HG03175 (cell line): ENCODE measurements around the gene DLK2.
A peak's percentile ranks its signal among the peaks of the same experiment; 100 is the strongest.
"Not testable (repeated sequence)": the region's sequence is repeated elsewhere in the genome, so short reads cannot be mapped to it uniquely, and the experiment has no call there.

ENCODE experiments used
- ATAC-seq: cut with Tn5 transposase; IDR thresholded peaks from one replicate; pipeline ENCODE4 v1.9.1; 2021; ENCODE audit warnings: mild to moderate bottlenecking, moderate library complexity; ENCODE audit not compliant: unreplicated experiment

The DLK2 gene

DNA sequence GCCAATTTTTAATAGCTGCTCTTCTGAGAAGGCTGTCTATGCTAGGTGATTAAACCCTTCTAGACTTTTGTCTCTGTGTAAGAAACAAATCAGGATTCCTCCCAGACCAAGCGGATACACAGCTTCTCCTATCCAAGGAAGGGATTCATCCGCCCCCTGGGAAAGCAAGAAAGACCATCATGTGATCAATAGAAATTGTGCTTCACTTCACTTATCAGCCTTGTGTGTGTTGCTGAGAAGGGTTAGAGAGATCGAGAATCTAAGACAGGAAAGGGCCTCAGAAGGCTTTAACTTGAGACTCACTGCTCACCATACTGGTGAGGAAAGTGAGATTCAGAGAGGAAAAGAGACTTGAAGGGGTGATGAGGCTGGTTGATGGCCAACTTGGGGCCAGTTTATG is 26.5 kb downstream of the DLK2 start:
- ATAC-seq: no peak

DNA sequence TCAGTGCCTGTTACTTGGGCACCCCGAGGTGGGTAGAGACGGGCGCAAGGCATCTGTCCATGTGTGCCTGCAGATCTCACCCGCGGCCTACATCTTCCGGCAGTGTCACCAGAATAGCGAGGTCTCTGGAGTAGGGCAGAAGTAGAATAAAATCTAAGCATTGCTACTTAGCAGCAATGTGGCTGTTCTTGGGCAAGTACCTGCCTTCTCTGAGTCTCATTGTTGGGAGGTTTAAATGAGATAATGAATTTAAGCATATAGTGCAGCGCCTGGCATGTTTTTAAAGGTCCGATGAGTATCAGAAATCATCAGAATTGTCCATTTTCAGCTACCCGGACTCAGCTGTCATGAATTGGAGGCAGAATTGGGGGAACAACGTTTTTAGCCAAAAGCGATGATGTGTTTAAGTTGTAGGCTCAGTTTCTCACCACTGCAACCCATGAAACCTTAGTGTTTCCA is 27.2 kb downstream of the DLK2 start:
- no peak for ATAC-seq

DNA sequence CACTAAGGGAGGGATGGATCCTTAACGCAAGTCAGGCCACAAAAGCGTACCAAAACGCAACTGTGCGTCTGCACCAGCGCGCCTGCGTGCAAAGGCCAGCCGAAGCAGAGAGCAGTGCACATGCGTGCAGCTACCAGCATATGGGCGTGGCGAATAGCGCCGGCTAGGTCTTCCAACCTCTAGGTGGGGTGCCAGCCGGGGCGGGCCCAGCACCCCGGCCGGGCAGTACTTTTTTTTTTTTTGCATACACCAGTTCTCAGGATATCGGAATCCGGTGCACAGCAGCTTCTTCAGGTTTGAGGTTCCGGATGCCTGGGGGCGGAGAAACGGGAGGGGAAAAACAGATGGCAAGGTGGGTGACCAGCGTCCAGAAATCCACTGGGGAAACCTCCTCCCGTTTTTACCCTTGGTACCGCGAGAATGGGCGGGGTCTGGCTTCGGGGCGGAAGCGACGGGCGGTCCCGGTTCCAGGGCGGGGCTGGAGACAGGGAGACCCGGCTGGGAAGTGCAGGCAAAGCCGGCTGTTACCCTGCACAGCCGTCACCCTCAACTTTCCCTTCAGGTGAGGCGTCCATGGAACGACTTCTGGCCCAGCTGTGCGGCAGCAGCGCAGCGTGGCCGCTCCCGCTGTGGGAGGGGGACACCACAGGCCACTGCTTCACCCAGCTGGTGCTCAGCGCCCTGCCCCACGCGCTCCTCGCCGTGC is 27.8 kb downstream of the DLK2 start, which contains the start of gene ABCC10:
TSS of gene ABCC10 (plus strand) at position 136 of the 706 bp plus-strand sequence. CDS start at position 574, 438 bp downstream.
- ATAC-seq: peak; percentile 97

DNA sequence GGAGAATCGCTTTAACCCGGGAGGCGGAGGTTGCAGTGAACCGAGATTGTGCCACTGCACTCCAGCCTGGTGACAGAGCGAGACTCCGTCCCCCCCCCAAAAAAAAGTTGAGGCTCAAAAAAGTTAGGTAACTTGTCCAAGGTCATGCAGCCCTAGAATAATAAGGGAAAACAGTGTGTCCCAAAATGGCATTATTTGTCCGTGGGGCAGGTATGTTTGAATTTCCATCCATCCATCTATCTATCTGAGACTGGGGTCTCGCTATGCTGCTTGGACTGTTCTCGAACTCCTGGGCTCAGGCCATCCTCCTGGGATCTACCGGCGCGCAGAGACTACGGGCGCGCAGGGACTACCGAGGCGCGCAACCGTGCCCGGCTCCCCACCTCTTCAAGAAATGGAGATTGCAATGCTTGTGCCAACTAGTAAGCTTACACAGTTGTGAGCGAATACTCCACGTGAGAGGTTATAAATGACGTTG is 28.4 kb downstream of the DLK2 start:
- no peak for ATAC-seq

DNA sequence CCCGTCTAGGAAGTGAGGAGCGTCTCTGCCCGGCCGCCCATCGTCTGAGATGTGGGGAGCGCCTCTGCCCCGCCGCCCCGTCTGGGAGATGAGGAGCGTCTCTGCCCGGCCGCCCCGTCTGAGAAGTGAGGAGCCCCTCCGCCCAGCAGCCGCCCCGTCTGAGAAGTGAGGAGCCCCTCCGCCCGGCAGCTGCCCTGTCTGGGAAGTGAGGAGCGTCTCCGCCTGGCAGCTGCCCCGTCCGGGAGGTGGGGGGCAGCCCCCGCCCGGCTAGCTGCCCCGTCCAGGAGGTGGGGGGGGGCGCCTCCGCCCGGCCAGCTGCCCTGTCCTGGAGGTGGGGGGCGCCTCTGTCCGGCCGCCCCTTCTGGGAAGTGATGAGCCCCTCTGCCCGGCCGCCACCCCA is 30.3 kb downstream of the DLK2 start:
- ATAC-seq: not testable (repeated sequence)

DNA sequence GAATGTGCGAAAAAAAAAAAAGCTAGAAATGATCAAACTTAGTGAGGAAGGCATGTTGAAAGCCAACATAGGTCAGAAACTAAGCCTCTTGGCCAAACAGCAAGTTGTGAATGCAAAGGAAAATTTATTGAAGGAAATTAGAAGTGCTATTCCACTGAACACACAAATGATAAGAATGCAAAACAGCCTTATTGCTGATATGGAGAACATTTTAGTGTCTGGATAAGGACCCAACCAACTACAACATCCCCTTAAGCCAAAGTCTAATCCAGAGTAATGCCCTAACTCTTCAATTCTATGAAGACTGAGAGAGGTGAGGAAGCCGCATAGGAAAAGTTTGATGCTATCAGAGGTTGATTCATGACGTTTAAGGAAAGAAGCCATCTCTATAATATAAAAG is 33.5 kb downstream of the DLK2 start:
- ATAC-seq: no peak

DNA sequence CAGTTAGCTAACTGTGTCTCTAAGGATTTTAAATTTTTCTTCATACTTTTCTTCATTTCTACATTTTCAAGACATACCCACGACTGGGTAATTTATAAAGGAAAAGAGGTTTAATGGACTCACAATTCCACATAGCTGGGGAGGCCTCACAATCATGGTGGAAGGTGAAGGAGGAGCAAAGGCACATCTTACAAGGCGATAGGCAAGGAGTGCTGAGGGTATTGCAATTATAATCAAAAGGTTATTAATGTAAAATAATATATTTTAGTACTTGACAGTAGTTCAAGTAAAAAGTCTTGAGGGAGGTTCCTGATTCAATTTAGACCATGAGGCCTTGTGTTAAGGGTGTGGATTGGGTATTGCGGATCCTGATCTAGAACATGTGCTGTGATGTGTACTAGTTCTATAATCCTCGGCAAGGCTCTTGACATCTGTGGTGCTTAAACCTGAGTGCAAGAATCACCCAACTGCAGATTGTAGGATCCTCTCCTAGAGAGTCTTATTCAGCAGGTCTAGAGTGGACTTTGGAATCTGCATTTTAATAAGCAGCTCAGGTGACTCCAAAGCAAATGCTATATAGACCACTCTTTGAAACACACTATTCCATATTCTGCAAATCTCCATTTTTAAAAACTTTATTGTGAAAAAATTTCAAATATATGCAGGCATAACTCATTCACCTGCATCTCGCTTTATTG is 35.2 kb downstream of the DLK2 start:
- ATAC-seq: no peak

DNA sequence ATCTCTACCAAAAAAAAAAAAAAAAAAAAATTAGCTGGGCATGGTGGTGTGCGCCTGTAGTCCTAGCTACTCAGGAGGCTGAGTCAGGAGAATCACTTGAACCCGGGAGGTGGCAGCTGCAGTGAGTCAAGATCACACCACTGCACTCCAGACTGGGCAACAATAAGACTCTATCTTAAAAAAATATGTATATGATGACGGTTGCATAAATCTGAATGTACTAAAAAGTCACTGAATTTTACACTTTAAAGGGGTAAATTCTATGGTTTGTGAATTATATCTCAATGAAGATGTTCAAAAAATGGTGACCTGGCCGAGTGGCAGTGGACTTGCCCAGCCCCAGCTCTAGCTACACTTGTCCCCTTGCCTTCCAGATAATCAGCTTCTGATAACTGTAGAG is 38.4 kb downstream of the DLK2 start:
- no peak for ATAC-seq

DNA sequence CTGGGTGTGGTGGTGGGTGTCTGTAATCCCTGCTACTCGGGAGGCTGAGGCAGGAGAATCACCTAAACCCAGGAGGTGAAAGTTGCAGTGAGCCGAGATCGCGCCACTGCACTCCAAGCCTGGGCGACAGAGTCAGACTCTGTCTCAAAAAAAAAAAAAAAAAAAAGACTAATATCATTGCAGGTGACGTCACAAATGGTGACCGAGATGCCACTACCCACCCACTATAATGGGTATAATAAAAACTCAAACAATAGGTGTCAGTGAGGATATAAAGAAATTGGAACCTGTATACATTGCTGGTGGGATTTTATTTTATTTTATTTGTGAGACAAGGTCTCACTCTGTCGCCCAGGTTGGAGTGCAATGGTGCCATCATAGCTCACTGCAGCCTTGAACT is 40.1 kb downstream of the DLK2 start:
- ATAC-seq: not testable (repeated sequence)

DNA sequence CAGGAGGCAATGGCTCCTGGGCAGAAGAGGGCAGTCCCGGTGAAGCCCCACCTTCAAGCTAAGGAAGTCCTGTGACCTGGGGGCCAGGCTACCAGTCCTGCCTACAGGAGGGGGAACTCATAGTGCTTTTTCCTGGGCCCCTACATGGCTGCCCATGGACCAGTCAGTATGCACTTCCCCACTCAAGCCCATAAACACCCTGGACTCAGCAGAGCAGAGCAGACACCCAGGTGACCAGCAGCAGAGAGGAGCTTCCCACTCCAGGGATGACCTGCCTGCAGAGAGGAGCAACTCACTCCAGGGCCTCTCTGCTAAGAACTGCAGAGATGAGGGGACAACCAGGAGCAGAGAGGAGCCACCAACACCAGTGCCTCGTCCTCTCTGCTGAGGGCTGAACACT is 42.3 kb downstream of the DLK2 start:
- ATAC-seq: no peak

DNA sequence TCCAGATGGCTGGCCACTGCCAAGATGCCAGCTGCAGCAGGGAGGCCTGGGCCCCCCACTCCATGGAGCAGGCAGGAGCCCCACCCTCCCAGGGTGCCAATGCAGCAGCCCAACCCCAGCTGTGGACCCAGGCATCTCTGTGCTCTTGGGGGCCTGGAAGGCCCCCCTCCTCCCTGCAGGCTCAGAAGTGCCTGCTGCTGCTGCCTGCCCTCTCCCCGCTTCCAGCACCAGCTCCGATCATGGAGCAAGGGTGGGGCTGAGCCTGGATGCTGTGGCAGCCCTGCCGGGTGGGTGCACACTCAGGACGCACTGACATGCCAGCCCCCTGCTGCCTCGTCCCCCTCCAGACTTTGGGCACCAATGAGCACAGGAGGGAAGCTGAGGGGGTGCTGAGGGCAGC is 42.8 kb downstream of the DLK2 start:
- ATAC-seq: no peak

DNA sequence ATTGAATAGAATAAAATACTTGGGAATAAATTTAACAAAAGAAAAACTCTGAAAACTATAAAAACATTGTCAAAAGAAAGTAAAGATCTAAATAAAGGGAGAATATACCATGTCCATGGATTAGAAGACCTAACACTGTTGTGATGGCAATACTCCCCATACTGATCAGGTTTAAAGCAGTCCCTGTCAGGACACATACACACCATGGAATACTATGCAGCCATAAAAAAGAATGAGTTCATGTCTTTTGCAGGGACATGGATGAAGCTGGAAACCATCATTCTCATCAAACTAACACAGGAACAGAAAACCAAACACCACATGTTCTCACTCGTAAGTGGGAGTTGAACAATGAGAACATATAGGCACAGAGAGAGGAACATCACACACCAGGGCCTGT is 44.6 kb downstream of the DLK2 start:
- ATAC-seq: not testable (repeated sequence)

DNA sequence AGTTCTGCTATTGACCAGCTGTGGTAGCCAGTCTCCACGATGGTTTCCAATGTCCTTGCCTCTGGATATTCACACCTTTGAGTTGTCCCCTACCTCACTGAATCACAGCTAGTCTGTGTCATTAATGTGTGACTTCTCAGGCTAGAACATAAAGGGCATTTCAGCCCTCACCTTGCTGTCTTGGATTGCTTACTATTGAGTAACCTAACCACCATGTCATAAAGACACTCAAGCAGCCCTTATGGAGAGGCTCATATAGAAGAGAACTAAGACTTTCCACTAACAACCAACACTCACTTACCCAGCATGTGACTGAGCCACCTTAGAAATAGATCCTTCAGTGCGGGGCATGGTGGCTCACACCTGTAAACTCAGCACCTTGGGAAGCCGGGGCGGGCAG is 47.1 kb downstream of the DLK2 start:
- no peak for ATAC-seq

DNA sequence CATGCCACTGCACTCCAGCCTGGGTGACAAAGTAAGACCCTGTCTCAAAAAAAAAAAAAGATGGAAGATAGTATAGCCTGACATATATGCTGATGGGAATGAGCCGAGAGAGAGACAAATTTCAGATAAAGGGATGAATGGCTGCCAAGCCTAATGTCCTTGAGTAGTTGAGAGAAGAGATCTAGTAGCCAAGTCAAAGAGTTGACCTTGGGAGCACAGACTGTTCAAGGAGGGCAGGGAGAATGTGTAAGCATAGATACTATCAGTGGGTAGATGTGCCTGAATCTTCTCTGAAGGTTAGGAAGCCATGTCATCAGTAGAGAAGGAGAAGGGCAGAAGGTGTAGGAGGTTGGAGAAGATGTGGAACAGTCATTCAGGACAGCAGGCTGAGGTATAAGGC is 48.1 kb downstream of the DLK2 start:
- no peak for ATAC-seq

DNA sequence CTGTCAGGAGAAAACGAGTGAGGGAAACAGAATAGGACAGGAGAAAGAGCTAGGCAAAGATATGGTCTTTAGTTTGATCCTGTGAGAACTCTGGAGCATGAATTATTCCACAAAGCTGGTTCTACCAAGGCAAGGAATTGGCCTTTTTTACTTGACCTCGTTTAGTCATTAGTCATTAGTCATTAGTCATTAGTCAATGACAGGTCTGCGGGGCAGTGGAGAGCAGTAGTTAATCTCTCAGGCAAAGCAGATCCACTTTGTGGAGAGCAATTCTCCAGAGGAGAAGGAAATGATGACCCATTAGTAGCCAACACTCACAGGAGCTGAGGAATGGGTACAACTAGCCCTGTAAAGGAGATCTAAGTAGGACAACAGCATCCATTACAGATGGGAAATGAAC is 50.0 kb downstream of the DLK2 start:
- no peak for ATAC-seq

DNA sequence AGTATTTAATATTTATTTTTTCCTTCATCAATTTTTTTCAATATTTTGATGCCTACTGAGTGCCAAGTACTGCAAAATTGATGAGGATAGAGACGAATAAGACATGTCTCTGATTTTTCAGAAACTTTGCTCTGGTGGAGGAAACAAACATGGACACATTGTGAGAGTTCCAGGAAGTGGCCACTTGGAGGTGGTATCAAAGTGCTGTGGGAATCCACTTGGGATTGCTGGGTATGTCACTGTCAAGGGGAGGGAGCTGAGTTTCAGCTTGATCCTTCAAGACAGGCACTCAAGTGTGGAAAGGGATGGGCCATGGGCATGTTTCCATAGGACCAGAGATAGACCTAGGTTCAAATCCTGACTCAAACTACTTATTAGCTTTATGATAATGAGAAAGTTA is 52.5 kb downstream of the DLK2 start:
- ATAC-seq: no peak

DNA sequence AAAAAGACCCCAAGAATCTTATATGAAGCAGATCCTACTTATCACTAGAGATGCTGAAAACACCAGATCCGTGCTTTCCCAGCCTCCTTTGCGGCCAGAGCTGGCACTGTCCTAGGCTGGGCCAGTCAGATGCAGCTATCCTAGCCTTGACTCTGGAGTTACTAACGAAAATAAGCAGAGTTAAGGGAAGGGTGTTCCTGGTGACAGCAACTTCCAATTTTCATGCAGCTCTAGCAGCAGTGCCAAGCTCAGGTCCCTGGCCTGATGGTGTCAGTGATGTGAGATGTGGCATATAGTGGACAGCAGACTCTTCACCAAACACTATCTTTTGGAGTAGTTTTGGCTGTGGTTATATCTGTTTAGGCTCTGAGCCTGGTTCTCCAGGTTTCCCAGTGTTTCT is 53.6 kb downstream of the DLK2 start:
- ATAC-seq: no peak
